GM18873 (cell line): Measurements from ENCODE around the gene PLPPR2.
"Not testable (repeated sequence)": the region's sequence is repeated elsewhere in the genome, so short reads cannot be mapped to it uniquely, and the experiment has no call there.

ENCODE experiments used
- ATAC-seq: cut with Tn5 transposase; IDR thresholded peaks from one replicate; pipeline ENCODE4 v1.9.1; 2021; ENCODE audit warnings: mild to moderate bottlenecking, moderate library complexity, moderate number of reproducible peaks; ENCODE audit not compliant: unreplicated experiment, low FRiP score

The PLPPR2 gene, protein sequence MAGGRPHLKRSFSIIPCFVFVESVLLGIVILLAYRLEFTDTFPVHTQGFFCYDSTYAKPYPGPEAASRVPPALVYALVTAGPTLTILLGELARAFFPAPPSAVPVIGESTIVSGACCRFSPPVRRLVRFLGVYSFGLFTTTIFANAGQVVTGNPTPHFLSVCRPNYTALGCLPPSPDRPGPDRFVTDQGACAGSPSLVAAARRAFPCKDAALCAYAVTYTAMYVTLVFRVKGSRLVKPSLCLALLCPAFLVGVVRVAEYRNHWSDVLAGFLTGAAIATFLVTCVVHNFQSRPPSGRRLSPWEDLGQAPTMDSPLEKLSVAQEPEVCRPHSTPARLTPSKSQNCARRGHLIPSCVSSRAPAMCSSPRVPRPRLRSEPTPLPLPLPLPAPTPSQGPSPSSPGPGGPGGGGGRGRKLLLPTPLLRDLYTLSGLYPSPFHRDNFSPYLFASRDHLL

DNA sequence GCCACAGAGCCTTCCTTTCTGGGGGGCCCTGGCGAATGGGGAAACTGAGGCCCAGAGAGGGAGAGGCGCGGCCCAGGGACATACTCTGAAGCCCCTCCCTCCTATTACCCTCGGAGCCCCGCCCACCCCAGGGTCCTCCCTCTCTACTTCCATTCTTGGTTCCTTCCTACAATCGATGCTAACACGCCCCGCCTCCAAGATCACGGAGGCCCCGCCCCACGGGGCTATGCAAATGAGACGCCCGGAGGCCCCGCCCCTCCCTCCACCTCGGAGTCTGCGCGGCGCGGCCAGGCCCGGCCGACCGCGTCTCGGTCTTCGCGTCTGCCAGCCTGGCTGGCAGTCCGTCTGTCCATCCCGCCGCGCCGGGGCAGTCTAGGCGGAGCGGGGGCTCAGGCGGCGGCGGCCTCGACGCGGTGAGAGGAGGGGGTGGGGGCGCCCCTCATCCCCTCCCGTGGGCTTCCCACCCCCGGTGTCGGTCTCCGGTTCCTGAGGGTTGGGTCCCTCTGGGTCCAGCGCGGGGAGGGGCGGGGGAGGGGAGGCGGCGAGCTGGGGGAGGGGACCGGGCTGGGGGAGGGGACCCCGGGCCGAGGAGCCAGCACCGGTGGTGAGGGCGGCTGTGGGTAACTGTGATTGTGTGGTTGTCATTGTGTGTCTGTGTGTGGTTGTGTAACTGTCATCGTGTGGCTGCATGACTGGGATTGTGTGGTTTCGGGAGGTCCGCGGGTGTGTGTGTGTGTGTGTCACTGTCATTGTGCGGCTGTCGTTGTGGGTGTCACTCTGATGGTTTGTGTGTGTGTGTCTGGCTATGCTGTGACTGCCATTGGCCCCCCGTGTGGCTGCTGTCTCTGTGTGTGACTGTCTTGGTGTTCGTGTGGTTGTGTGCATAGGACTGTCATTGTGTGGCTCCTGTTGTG lies at the start of gene PLPPR2:
TSS of gene PLPPR2 (plus strand) at position 273 of the 914 bp plus-strand sequence. CDS start 2,242 bp downstream, outside the sequence.
- no peak for ATAC-seq

DNA sequence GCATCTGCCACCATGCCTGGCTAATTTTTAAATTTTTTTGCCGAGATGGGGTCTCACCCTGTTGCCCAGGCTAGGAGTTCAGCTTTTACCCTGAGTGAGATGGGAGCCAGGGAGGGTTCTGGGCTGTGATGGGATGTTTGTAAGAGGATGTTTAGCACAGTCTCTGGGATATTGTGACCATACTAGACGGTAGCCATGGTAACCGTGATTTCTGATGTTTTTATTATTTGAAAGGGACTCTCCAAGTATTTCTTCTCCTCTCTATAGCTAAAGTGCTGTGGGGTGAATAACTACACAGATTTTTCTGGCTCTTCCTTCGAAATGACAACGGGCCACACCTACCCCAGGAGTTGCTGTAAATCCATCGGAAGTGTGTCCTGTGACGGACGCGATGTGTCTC lies 48.9 kb upstream of the PLPPR2 start:
- no peak for ATAC-seq

DNA sequence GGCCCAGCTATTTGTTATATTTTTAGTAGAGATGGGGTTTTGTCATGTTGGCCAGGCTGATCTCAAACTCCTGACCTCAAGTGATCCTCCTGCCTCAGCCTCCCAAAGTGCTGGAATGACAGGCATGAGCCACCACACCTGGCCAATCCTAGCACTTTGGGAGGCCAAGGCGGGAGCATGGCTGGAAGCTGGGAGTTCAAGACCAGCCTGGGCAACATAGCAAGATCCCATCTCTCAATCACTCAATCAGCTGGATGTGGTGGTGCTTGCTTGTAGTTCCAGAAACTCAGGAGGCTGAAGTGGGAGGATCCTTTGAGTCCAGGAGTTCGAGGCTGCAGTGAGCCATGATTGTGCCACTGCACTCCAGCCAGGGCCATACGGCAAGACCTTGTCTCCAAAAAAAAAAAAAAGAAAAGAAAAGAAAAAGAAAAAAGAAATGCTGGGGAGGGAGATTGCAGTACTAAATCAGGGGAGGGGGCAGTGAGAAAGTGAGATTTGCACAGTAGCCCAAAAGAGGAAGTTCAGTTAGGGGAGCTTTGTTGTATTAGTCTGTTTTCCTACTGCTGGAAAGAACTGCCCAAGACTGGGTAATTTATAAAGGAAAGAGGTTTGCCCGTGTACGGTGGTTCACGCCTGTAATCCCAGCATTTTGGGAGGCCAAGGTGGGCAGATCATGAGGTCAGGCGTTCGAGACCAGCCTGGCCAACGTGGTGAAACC lies 34.8 kb upstream of the PLPPR2 start:
- not testable (repeated sequence) for ATAC-seq

DNA sequence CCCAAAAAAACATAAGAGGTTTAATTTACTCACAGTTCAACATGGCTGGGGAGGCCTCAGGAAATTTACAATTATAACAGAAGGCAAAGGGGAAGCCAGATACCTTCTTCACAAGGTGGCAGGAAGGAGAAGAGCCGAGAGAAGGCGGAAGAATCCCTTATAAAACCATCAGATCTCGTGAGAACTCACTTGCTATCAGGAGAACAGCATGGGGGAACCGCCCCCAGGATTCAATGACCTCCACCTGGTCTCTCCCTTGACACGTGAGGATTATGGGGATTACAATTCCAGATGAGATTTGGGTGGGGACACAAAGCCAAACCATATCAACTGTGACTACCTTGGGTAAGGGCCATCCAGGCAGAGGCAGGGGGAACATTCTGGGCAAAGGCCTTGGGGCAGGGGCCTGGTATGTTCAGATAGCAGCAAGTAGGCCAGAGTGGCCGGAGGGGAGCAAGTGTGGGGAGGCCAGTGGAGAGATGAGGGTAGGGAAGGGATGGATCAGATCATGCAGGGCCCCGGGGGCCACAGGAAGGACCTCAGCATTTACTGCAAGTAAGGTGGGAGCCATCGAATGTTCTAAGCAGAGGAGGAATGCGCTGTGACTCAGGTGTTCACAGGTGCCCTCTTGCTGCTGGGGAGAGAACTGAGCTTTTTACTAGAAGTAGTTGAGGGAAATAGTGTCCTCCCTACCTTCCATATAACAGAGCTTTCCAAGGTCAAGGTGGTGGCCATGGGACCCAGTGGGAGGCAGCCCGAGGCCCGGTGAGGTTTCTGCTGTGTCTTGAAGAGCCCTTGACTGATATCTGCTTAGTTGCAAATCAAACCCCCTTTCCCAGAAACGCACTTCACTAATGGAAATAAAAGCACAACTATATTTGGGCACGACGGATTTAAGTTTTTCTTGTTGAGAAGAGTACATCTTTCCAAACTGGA lies 33.8 kb upstream of the PLPPR2 start:
- no peak for ATAC-seq

DNA sequence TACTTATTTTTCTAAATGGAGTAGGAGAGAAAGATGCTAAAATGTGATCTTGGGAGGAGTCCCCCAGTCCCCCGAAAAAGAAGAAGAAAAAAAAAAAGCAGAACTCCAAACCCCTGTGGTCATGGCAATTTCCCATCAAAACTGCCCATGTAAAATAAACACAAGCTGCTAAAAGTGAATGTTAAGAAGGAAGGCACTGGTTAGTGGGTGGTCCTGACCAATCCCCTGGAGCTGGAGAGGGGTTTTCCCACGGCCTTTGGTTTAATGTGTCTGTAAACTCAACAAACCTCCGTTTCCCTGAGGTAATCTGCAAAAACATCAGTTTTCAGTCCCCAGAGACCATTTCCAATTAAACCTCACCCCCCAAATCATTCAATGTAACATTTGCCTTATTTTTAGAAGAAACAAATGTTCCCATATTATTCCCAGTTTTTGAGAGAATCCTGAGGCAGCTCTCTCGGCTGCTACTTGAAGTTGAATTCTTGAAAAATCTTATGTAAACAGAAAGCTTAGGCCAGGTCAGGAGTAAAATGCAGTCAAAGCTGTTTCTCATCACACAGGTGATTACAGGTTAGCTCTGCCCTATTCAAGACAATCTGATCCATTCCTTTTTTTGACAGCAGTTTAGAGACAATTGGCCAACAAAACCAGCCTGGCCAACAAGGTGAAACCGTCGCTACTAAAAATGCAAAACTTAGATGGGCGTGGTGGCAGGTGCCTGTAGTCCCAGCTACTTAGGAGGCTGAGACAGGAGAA lies 32.8 kb upstream of the PLPPR2 start:
- no peak for ATAC-seq

DNA sequence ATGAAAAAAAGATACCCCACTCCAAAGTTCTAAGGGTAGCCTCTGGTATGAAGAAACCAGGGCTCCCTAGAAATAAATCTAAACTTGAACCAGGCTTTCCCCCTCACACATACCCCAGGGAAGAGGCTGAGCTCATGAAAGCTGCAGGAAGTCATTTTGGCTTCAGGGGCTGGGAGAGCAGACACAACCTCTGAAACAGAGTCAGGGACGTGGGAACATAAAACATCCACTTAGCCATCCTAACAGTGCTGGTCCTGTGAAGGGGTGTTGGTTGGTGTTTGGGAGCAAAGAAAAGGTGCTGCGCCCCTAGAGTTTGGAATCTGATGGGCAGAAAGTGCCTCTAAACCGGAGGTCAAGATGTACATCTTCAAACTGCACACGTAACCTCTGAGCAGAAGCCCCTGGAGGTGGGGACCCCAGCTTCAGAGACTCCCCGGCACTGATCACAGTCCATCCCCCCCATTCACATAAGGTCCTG lies 31.6 kb upstream of the PLPPR2 start:
- ATAC-seq = no peak

DNA sequence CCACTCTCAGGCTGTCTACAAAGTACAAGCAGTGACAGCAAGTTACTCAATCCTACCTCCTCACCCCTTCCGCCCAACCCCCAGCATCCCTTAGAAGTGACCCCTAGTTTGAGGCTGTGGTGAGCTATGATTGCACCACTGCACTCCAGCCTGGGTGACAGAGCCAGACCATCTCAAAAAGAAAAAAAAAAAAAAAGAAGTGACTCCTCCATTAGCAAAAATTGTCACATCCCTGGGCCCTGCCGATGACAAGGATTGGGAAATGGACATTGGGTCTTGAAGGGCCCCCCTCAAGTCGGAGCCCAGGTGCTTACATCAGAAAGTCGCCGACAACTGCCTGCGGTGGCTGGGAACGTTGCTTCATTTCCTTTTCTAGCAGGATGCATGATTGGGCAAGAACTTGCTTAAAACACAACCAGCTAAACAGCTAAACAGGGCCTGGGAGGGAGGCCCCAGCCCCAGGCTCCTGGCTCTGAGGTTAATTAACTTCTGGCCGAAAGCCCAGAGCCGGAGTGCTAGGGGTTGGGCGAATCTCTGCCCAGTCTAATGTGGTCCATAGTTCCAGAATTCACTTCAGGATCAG lies 31.1 kb upstream of the PLPPR2 start:
- ATAC-seq = no peak

DNA sequence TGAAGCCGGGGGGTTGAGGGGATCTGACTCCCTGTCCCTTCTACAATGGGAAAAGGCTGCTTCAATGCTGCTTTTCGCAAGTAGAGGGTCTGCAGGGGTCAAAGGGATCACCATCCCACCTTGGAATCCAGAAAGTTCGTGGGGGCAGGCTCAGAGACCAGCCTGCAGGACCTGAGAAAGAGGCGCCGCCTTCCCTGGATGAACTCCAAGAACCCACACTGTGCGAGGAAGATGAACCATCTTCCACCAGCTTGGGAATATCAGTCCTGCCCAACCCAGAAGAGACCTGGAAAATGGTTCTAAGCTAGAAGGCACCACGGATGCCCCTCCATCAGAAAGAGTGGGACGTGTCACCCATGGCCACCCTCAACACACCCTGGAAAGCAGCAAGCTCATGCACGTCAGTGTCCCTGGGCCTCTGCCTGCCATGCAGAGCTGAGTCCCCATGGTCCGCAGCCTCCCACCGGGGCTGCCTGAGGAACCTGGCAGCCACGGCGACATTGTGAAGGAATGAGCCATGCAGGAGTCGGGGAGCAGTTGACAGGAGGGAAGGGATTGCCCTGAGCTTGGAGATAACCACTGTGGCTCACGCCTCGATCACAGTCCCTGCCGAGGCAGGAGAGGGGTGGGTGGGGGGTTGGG lies 30.4 kb upstream of the PLPPR2 start:
- ATAC-seq = no peak

DNA sequence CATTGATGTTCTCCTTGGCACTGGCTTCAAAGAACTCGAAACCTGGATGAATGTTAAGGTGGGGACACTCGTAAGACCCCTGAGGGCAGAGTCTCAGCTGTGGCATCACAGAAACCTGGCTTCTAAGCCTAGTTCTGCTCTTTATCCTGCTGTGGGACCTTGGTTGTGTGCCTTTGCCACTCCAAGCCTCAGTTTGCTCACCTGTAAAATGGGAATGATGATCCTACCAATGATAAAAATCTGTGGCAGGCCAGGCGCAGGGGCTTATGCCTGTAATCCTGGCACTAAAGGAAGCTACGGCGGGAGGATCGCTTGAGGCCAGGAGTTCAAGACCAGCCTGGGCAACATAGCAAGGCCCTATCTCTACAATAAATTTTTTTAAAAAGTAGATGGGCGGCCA lies 29.7 kb upstream of the PLPPR2 start:
- ATAC-seq = no peak

DNA sequence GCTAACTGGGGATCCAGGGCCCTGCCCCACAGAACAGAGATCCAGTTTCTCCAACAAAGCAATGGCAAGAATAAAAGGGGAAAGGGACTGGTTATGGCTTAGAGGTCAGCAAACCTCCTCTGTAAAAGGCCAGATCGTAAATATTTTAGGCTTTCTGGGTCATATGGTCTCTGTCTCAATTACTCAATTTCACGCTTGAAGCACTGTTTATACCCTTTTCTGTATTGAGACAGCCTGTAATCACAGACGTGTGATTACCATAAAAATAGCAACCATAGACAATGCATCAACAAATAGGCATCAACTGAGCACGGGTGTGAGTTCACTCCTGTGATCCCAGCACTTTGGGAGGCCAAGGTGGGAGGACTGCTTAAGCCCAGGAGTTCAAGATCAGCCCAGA lies 25.1 kb upstream of the PLPPR2 start:
- no peak for ATAC-seq

DNA sequence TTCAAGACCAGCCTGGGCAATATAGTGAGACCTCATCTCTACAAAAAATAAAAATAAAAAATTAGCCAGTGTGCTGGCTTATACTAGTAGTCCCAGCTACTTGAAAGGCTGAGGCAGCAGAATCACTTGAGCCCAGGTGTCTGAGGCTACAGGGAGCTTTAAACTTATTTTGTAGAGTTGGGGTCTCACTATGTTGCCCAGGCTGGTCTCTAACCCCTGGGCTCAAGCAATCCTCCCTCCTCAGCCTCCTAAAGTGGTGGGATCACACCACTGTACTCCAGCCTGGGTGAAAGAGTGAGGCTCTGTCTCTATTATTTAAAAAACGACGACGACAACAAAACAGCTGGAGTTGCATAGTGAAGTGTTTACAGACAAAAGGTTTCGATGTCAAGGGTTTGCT lies 23.7 kb upstream of the PLPPR2 start:
- ATAC-seq = no peak

DNA sequence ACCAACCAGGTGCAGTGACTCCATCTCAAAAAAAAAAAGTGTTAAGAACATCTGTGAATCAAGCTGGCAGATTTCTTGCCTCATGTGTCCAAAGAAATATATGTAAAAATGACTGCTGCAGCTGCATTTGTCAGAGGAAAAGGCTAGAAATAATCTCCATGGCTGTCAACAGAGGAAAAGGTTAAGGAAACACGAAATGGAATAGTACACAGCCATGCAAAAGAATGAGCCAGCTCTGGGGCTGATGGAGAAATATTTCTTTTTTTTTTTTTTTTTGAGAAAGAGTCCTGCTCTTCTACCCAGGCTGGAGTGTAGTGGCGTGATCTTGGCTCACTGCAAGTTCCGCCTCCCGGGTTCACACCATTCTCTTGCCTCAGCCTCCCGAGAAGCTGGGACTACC lies 22.4 kb upstream of the PLPPR2 start:
- no peak for ATAC-seq

DNA sequence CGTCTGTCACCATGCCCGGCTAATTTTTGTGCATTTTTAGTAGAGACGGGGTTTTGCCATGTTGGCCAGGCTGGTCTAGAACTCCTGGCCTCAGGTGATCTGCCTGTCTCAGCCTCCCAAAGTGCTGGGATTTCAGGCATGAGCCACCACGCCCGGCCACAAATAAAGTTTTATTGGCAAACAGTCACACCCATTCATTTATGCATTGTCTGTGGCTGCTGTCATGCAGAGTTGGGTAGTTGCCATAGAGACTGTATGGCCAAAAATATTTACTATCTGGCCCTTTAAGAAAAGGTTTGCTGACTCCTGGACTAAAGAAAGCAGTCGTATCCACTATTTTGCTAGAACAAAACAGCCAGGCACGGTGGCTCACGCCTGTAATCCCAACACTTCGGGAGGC lies 21.4 kb upstream of the PLPPR2 start:
- ATAC-seq = not testable (repeated sequence)

DNA sequence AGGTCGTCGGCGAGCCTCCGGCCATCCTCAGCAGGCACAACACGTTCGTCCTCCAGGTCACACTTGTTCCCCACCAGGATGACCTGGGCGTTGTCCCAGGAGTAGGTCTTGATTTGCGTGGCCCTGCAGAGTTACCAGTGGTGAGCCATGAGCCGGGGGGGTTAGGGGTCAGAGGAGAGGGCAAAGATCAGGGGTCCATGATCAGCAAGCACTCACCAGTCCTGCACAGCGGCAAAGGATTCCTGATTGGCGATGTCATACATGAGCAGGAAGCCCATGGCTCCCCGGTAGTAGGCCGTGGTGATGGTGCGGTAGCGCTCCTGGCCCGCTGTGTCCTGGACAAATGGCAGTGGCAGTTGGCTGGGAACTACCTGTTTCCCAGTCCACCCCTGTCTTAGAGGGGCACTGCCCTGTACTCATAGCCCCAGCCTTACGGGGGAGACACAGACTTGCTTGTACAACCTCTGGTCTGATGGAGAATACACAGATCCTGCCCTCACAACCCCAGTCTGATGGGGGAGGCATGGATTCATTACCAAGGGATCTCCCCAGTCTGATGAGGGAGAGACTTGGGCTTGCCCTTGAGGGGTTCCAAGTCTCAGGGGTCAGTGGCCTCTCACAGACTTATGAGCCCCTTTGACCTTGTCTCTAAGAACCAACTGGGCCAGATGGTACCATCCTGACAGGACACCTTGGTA lies 19.6 kb upstream of the PLPPR2 start:
- no peak for ATAC-seq

DNA sequence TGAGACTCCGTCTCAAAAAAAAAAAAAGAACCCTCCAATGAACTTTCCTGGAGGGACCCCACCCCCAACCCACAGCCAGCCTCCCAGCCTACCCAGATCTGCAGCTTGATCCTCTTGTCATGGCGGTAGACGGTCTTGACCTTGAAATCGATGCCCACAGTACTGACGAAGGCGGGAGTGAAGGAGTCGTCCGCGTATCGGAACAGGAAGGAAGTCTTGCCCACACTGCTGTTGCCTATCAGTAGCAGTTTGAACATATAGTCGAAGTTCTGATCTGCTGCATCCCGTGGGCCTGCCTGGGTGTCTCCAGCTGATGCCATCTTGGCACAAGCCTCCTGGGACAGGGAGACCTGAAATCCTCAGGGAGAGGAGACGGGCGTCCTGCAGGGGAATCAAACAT lies 18.2 kb upstream of the PLPPR2 start:
- ATAC-seq = no peak

DNA sequence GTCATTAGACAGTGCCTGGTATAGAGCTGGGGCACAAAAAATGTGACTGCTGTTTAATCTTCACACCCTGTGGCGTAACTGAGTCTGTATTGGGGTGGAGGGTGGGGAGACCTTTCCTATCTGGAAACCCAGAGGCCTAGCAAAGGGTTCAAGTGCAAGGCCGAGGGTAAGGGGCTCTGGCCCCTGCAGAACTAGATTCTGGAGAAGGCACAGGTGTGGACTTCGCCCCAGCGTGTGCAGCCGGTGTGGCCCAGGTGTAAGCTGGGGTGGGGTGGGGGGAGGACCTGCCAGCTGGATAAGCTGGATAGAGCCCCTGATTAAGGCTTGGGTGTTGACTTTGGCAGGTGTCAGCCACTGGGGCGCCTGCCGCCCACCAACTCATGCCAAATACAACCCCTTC lies 17.1 kb upstream of the PLPPR2 start:
- no peak for ATAC-seq

DNA sequence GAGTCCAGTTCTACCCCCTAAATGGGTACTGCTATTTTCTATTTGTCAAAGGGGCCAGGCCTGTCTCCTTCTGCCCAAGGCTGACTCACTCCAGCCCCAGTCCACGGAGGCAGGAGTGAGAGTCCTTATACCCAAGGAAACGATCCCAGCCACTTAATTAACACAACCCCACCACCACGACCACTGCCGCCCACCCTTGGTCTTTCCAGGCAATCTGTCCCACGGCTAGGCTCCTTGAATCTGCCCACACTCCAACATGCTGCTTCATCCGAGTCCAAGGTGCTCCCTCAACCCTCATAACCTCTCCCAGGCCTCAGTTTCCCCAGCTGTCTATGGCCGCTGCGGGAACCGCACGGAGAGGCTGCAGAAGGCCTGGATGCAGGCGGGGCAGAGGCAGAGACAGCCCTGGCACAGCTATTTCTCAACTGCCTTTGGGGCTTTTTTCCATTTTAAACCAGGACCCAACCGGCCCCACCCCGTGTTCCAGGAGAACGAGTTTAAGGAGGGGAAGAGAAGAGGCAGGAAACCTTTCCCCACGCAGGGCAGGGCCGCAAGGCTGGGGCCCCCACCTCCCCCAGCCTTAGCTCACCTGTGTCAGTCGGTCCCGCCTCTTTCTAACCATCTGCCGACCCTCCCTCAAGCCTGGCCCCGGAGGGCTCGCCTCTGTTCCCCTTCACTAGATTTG lies 16.5 kb upstream of the PLPPR2 start:
- ATAC-seq = no peak
